IMR-90 (cell line): ENCODE measurements around the gene FAM83B. TPM values are rescaled to one million over a fixed set of nuclear protein-coding genes. Genes with fewer than 3 reads are reported as not detected.

ENCODE experiments used
- ATAC-seq: fragments of 200-7000 bp; cut with Tn5 transposase; 2 replicates; pipeline ENCODE4 v1.9.1; 2020; ENCODE audit warnings: low read depth, mild to moderate bottlenecking, moderate library complexity
- BruUV-seq: library from RNA; stranded (reverse); fragments of 400-500 nt; replicated peaks from 2 replicates; lab custom pipeline; 2021; lab: Mats Ljungman, UMichigan
- CTCF ChIA-PET: fragments of 300-600 bp; formaldehyde crosslinking; extraction: SDS; loops from one replicate; lab custom pipeline; 2021; ENCODE audit warnings: antibody characterized with exemption; lab: Yijun Ruan, JAX
- POLR2A ChIA-PET: fragments of 300-600 bp; sonication (Branson Sonifier 250); formaldehyde crosslinking; loops from one replicate; lab custom pipeline; 2022; ENCODE audit warnings: antibody characterized with exemption; ENCODE audit not compliant: unreplicated experiment; lab: Charles Lee
- DNase-seq: peaks from one replicate; pipeline ENCODE4 v3.0.0; 2013
- H2AFZ ChIP-seq: replicated peaks from 2 replicates; pipeline ENCODE3; 2013; ENCODE audit warnings: low read length, mild to moderate bottlenecking; ENCODE audit not compliant: poor library complexity
- H2AK5ac ChIP-seq: 2 replicates; pipeline ENCODE4 v1.6.1; 2013; ENCODE audit warnings: low read depth, low read length, inconsistent platforms
- H2AK9ac ChIP-seq: replicated peaks from 2 replicates; pipeline ENCODE3; 2013; ENCODE audit warnings: mild to moderate bottlenecking, low read depth, low read length, moderate library complexity; ENCODE audit not compliant: poor library complexity
- H2BK120ac ChIP-seq: 2 replicates; pipeline ENCODE4 v1.6.1; 2013; ENCODE audit warnings: low read depth, low read length, inconsistent platforms
- H2BK15ac ChIP-seq: 3 replicates; pipeline ENCODE4 v1.6.1; 2013; ENCODE audit warnings: low read depth, low read length, inconsistent platforms
- H2BK20ac ChIP-seq: 2 replicates; pipeline ENCODE4 v1.6.1; 2013; ENCODE audit warnings: low read depth, mild to moderate bottlenecking, inconsistent platforms, low read length, moderate library complexity
- H2BK5ac ChIP-seq: 2 replicates; pipeline ENCODE4 v1.6.1; 2013; ENCODE audit warnings: mild to moderate bottlenecking, low read depth, low read length, inconsistent platforms; ENCODE audit not compliant: poor library complexity, severe bottlenecking
- H3K14ac ChIP-seq: replicated peaks from 2 replicates; pipeline ENCODE4 v1.6.1; 2013; ENCODE audit warnings: low read depth, low read length, inconsistent platforms
- H3K18ac ChIP-seq: 2 replicates; pipeline ENCODE4 v1.6.1; 2013; ENCODE audit warnings: low read depth, low read length, control low read depth
- H3K23ac ChIP-seq: 2 replicates; pipeline ENCODE4 v1.6.1; 2013; ENCODE audit warnings: low read depth, low read length, inconsistent platforms
- H3K27ac ChIP-seq: 2 replicates; pipeline ENCODE4 v1.5.1; 2013; ENCODE audit warnings: mild to moderate bottlenecking, control low read depth, low read length; ENCODE audit not compliant: insufficient read depth
- H3K27me3 ChIP-seq: 2 replicates; pipeline ENCODE4 v1.6.1; 2013; ENCODE audit warnings: low read length; ENCODE audit not compliant: control insufficient read depth, insufficient read depth
- H3K36me3 ChIP-seq: 2 replicates; pipeline ENCODE4 v1.6.1; 2013; ENCODE audit warnings: low read length, mixed read lengths; ENCODE audit not compliant: control insufficient read depth, insufficient read depth
- H3K4ac ChIP-seq: 2 replicates; pipeline ENCODE4 v1.6.1; 2013; ENCODE audit warnings: low read depth, low read length, inconsistent platforms
- H3K4me1 ChIP-seq: 2 replicates; pipeline ENCODE4 v1.6.1; 2013; ENCODE audit warnings: low read length, mixed read lengths; ENCODE audit not compliant: control insufficient read depth, insufficient read depth
- H3K4me2 ChIP-seq: 2 replicates; pipeline ENCODE4 v1.6.1; 2013; ENCODE audit warnings: low read depth, mild to moderate bottlenecking, control low read depth, low read length, moderate library complexity
- H3K4me3 ChIP-seq: 2 replicates; pipeline ENCODE4 v1.5.1; 2013; ENCODE audit warnings: low read depth, mild to moderate bottlenecking, control low read depth, low read length, moderate library complexity; ENCODE audit not compliant: insufficient read depth
- H3K56ac ChIP-seq: 2 replicates; pipeline ENCODE4 v1.6.1; 2013; ENCODE audit warnings: low read length, inconsistent platforms; ENCODE audit not compliant: insufficient read depth; ENCODE audit errors: extremely low read depth
- H3K79me1 ChIP-seq, 2 experiments: 2 replicates each; pipeline ENCODE4 v1.6.1; 2013; ENCODE audit warnings: low read length in 2 of 2, inconsistent platforms in 1 of 2, low read depth in 1 of 2
- H3K9ac ChIP-seq: 2 replicates; pipeline ENCODE4 v1.6.1; 2013; ENCODE audit warnings: low read depth, low read length, control low read depth
- H3K9me1 ChIP-seq: 2 replicates; pipeline ENCODE4 v1.6.1; 2013; ENCODE audit warnings: low read length, inconsistent platforms; ENCODE audit not compliant: insufficient read depth
- H3K9me3 ChIP-seq: 2 replicates; pipeline ENCODE4 v1.6.1; 2013; ENCODE audit warnings: low read length; ENCODE audit not compliant: control insufficient read depth, insufficient read depth
- H4K20me1 ChIP-seq: 2 replicates; pipeline ENCODE4 v1.6.1; 2013; ENCODE audit warnings: low read length, inconsistent platforms; ENCODE audit not compliant: insufficient read depth
- H4K5ac ChIP-seq: 2 replicates; pipeline ENCODE4 v1.6.1; 2013; ENCODE audit warnings: mild to moderate bottlenecking, low read depth, low read length, control low read depth
- H4K8ac ChIP-seq, 2 experiments: 2 replicates each; pipeline ENCODE4 v1.6.1; 2013; ENCODE audit warnings: low read depth in 2 of 2, low read length in 2 of 2, control low read depth in 1 of 2, inconsistent platforms in 1 of 2
- H4K91ac ChIP-seq: 2 replicates; pipeline ENCODE4 v1.6.1; 2013; ENCODE audit warnings: low read depth, low read length, inconsistent platforms; ENCODE audit not compliant: insufficient read depth
- BHLHE40 ChIP-seq: fragments of 150-350 bp; IDR thresholded peaks from 2 replicates; pipeline ENCODE4 v1.6.1; 2016; ENCODE audit warnings: mild to moderate bottlenecking, low read depth, low read length
- CHD1 ChIP-seq: IDR thresholded peaks from 2 replicates; pipeline ENCODE4 v1.6.1; 2012; ENCODE audit warnings: low read depth, low read length, improper control_type of control experiment
- FOS ChIP-seq: fragments of 150-350 bp; IDR thresholded peaks from 2 replicates; pipeline ENCODE4 v1.6.1; 2016; ENCODE audit warnings: low read depth, low read length
- MAFK ChIP-seq: IDR thresholded peaks from 2 replicates; pipeline ENCODE4 v1.6.1; 2012; ENCODE audit warnings: low read depth, low read length, improper control_type of control experiment
- MAZ ChIP-seq: IDR thresholded peaks from 2 replicates; pipeline ENCODE4 v1.6.1; 2012; ENCODE audit warnings: low read depth, mild to moderate bottlenecking, low read length, improper control_type of control experiment, moderate library complexity, borderline replicate concordance
- NFE2L2 ChIP-seq: fragments of 150-350 bp; IDR thresholded peaks from 2 replicates; pipeline ENCODE4 v1.6.1; 2016; ENCODE audit warnings: low read depth, mild to moderate bottlenecking, low read length
- POLR2A ChIP-seq: IDR thresholded peaks from 2 replicates; pipeline ENCODE4 v1.6.1; 2012; ENCODE audit warnings: mild to moderate bottlenecking, low read depth, low read length
- RCOR1 ChIP-seq: IDR thresholded peaks from 2 replicates; pipeline ENCODE4 v1.6.1; 2012; ENCODE audit warnings: mild to moderate bottlenecking, low read length, improper control_type of control experiment; ENCODE audit not compliant: insufficient replicate concordance
- RFX5 ChIP-seq: IDR thresholded peaks from 2 replicates; pipeline ENCODE4 v1.8.0; 2012; ENCODE audit warnings: low read depth, mild to moderate bottlenecking, low read length, moderate library complexity
- SMC3 ChIP-seq: fragments of 150-350 bp; IDR thresholded peaks from 2 replicates; pipeline ENCODE4 v1.6.1; 2016; ENCODE audit warnings: low read depth, mild to moderate bottlenecking, antibody characterized with exemption, low read length, moderate library complexity
- WGBS, 2 experiments: methylation state at CpG; one replicate each; pipeline versions ENCODE4 v1.1.5 to v1.1.7; 2013; ENCODE audit warnings: missing lambda C conversion rate in 2 of 2; ENCODE audit not compliant: insufficient read length in 1 of 2; ENCODE audit errors: extremely low coverage in 2 of 2; 5-methylcytosine and 5-hydroxymethylcytosine counted together
- dilution Hi-C: fragments of 300-500 bp; cut with HindIII; formaldehyde crosslinking; loops from one replicate; pipeline ENCODE4 v1.14.3; 2018; ENCODE audit warnings: low sequenced_read_pairs; ENCODE audit not compliant: unreplicated experiment
- in situ Hi-C: fragments of 300-500 bp; cut with MboI; formaldehyde crosslinking; loops from 3 replicates; pipeline ENCODE4 v1.14.3; 2019; ENCODE audit warnings: low sequenced_read_pairs, inconsistent platforms, mixed read lengths
- intact Hi-C: fragments of 100-400 bp; cut with micrococcal nuclease; formaldehyde crosslinking; loops from 2 replicates; pipeline ENCODE4 v1.10.0; 2022
- polyA plus RNA-seq, 3 experiments: library from polyadenylated mRNA; depleted of rRNA; stranded (reverse); fragments of >200 nt; gene quantifications; 2 replicates each; pipeline ENCODE4 v1.2.3, GENCODE V29; 2012; ENCODE audit warnings: low replicate concordance in 1 of 3
- total RNA-seq: library from RNA; depleted of rRNA; stranded (reverse); fragments of >200 nt; gene quantifications from 2 replicates; pipeline ENCODE4 v1.2.3, GENCODE V29; 2012
- TF ChIP-seq, protein P1 (sequence below): conservative IDR thresholded peaks from 2 replicates; pipeline ENCODE4 v1.5.1; 2012; ENCODE audit warnings: mild to moderate bottlenecking, low read depth, low read length, improper control_type of control experiment
- TF ChIP-seq, protein P2 (sequence below): fragments of 150-350 bp; IDR thresholded peaks from 2 replicates; pipeline ENCODE4 v1.6.1; 2017; ENCODE audit warnings: mild to moderate bottlenecking, antibody characterized with exemption, low read length, low read depth
- TF ChIP-seq, protein P3 (sequence below): fragments of 150-350 bp; IDR thresholded peaks from 2 replicates; pipeline ENCODE4 v1.6.1; 2016; ENCODE audit warnings: low read depth, mild to moderate bottlenecking, low read length, moderate library complexity, borderline replicate concordance

FAM83B gene
- total and polyA plus RNA-seq, 2 of the 4 experiments (the other 2 are of a cell fraction), result 0.02 to 0.18 TPM

DNA sequence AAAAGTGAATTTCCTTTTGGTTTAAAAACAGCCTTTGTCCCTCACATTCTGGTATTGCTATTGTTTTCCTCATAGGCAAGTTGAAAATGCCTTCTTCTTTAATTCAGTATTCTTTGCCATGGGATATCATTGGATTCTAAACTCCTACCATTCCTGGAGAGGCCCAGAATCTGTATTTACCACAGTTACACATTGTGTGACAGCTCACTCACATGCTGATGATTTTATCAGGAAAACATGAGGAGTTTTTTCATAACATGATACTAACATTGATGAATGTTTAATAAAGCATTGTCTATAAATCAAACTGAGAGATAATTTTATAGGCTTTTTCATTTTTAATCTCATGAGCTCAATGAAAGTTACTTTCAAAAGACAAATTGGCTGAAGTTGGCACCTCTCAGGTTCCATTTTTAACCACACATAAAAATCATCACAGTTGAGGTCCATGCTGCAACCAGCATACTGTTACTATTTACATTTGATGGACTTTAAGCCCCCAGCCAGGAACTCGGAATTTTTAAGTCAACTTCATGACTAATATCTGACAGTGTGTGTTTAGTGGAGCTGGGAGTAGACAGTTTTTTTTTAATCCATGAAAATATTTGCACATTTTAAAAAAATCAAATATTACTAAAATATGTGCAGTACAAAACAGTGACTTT lies 82.8 kb downstream of the FAM83B start:
- no peaks in the 10 kb centered on the region for H4K20me1 ChIP-seq
- H4K8ac ChIP-seq, result no peak overlapping the region
- intact Hi-C loops, result no loop called here
- TF ChIP-seq CHD1 (no peak), MAFK (no peak), RFX5 (no peak), BHLHE40 (no peak), MAZ (no peak), SMC3 (no peak), NFE2L2 (no peak), FOS (no peak), RCOR1 (no peak), POLR2A (no peak)
- TF ChIP-seq, protein P1, sequence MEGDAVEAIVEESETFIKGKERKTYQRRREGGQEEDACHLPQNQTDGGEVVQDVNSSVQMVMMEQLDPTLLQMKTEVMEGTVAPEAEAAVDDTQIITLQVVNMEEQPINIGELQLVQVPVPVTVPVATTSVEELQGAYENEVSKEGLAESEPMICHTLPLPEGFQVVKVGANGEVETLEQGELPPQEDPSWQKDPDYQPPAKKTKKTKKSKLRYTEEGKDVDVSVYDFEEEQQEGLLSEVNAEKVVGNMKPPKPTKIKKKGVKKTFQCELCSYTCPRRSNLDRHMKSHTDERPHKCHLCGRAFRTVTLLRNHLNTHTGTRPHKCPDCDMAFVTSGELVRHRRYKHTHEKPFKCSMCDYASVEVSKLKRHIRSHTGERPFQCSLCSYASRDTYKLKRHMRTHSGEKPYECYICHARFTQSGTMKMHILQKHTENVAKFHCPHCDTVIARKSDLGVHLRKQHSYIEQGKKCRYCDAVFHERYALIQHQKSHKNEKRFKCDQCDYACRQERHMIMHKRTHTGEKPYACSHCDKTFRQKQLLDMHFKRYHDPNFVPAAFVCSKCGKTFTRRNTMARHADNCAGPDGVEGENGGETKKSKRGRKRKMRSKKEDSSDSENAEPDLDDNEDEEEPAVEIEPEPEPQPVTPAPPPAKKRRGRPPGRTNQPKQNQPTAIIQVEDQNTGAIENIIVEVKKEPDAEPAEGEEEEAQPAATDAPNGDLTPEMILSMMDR, result no peak
- TF ChIP-seq, protein P2, sequence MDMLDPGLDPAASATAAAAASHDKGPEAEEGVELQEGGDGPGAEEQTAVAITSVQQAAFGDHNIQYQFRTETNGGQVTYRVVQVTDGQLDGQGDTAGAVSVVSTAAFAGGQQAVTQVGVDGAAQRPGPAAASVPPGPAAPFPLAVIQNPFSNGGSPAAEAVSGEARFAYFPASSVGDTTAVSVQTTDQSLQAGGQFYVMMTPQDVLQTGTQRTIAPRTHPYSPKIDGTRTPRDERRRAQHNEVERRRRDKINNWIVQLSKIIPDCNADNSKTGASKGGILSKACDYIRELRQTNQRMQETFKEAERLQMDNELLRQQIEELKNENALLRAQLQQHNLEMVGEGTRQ, result no peak
- TF ChIP-seq, protein P3, sequence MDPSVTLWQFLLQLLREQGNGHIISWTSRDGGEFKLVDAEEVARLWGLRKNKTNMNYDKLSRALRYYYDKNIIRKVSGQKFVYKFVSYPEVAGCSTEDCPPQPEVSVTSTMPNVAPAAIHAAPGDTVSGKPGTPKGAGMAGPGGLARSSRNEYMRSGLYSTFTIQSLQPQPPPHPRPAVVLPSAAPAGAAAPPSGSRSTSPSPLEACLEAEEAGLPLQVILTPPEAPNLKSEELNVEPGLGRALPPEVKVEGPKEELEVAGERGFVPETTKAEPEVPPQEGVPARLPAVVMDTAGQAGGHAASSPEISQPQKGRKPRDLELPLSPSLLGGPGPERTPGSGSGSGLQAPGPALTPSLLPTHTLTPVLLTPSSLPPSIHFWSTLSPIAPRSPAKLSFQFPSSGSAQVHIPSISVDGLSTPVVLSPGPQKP, result no peak
- H3K23ac ChIP-seq, result no peak overlapping the region
- DNase-seq (no peak), ATAC-seq (no peak)
- no peaks in the 10 kb centered on the region for H3K27me3 ChIP-seq
- dilution Hi-C loops, result no loop called here
- no peak overlapping the region for H3K9ac ChIP-seq
- no peak overlapping the region for H2AK9ac ChIP-seq
- ChIA-PET CTCF (no interaction called here), POLR2A (no interaction called here)
- no peak overlapping the region for H3K56ac ChIP-seq
- no peak overlapping the region for H3K18ac ChIP-seq
- H3K79me1 ChIP-seq, result no peaks in the 10 kb centered on the region
- no peak overlapping the region for H3K4me3 ChIP-seq
- H3K27ac ChIP-seq, result no peak overlapping the region
- no CpG with 5 or more reads among the region's 1 CpG for WGBS, 2 experiments
- H3K14ac ChIP-seq, result no peak overlapping the region
- no peak overlapping the region for H2BK15ac ChIP-seq
- no peak overlapping the region for H2BK5ac ChIP-seq
- no peak overlapping the region for H4K5ac ChIP-seq
- no peak overlapping the region for H2BK20ac ChIP-seq
- H3K4me1 ChIP-seq, result no peaks in the 10 kb centered on the region
- H3K4ac ChIP-seq, result no peak overlapping the region
- H2AFZ ChIP-seq, result no peak overlapping the region
- no peaks in the 10 kb centered on the region for H3K36me3 ChIP-seq
- H3K9me3 ChIP-seq, result peaks cover 3% of the 10 kb centered on the region; the same call in 1 of the 2 replicates
- H4K91ac ChIP-seq, result no peak overlapping the region
- H2AK5ac ChIP-seq, result no peak overlapping the region
- no peak overlapping the region for H2BK120ac ChIP-seq
- BruUV-seq, result no TSS peak
- H3K4me2 ChIP-seq, result no peak overlapping the region
- in situ Hi-C loops, result no loop called here
- no peaks in the 10 kb centered on the region for H3K9me1 ChIP-seq
